ENCODE results near the gene ANKRD13B.

The ANKRD13B gene

DNA sequence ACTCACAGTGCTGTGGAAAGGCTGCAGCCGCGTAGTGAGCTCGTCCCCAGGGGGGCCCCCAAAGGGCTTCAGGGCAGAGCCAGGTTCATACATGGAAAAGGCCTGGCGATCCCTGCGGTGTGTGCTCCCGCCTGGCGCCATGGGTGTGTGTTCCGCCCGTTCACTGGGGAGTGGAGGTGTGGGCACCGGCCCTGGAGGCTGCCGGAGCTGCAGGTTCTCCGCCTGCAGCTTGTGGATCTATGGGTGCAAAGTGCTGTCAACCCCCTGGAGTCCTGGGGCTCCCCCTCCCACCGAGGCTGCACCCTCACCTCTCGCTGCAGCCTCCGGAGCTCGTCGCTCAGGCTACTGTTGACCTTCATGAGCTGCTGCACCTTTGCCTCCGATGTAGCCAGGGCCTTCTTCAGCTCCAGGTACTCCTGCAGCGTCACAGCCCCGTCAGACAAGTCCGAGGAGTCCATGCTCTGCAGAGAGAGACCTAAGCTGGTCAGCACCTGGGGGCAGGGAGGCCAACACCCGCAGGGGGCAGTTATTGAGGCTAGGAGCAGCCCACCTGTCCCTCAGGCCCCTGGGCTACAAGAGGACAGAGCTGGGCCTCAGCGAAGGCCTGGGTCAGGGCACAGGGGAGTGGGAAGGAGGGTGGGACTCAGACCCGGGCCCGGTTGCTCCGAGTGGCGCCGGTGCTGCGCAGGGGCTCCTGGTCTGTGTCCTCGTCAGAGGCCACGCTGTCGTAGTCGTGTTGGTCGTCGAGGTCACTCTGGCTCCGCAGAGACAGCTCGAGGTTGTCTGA, 16.5 kb upstream of the ANKRD13B start:
- peaks cover 26% of the 10 kb centered on the region for H3K4me1 ChIP-seq (ENCODE audit: low read length)
- no peak overlapping the region for H3K9ac ChIP-seq (ENCODE audit: low read length)
- H3K27ac ChIP-seq (ENCODE audit: low read length): no peak overlapping the region
- no peaks in the 10 kb centered on the region for H3K9me3 ChIP-seq (ENCODE audit: insufficient read depth, low read length)
- no peaks in the 10 kb centered on the region for H3K79me2 ChIP-seq (ENCODE audit: low read length)
- H3K4me3 ChIP-seq (ENCODE audit: low read length): no peak overlapping the region
- peaks cover 28% of the 10 kb centered on the region for H3K36me3 ChIP-seq (replicated peaks; ENCODE audit: low read depth, low read length)
- TF ChIP-seq, protein P1, sequence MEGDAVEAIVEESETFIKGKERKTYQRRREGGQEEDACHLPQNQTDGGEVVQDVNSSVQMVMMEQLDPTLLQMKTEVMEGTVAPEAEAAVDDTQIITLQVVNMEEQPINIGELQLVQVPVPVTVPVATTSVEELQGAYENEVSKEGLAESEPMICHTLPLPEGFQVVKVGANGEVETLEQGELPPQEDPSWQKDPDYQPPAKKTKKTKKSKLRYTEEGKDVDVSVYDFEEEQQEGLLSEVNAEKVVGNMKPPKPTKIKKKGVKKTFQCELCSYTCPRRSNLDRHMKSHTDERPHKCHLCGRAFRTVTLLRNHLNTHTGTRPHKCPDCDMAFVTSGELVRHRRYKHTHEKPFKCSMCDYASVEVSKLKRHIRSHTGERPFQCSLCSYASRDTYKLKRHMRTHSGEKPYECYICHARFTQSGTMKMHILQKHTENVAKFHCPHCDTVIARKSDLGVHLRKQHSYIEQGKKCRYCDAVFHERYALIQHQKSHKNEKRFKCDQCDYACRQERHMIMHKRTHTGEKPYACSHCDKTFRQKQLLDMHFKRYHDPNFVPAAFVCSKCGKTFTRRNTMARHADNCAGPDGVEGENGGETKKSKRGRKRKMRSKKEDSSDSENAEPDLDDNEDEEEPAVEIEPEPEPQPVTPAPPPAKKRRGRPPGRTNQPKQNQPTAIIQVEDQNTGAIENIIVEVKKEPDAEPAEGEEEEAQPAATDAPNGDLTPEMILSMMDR (IDR thresholded peaks at IDR 0.05; ENCODE audit: low read depth, low read length): no peak
- no peak for TF ChIP-seq EZH2phosphoT487 (IDR thresholded peaks at IDR 0.05; ENCODE audit: low read depth)
- no peak overlapping the region for H3K4me2 ChIP-seq (ENCODE audit: low read length)
- H2AFZ ChIP-seq (ENCODE audit: low read depth, low read length): no peak overlapping the region
- H3K27me3 ChIP-seq (ENCODE audit: low read depth, low read length): no peaks in the 10 kb centered on the region
- H4K20me1 ChIP-seq (ENCODE audit: insufficient read depth, low read length): no peaks in the 10 kb centered on the region

DNA sequence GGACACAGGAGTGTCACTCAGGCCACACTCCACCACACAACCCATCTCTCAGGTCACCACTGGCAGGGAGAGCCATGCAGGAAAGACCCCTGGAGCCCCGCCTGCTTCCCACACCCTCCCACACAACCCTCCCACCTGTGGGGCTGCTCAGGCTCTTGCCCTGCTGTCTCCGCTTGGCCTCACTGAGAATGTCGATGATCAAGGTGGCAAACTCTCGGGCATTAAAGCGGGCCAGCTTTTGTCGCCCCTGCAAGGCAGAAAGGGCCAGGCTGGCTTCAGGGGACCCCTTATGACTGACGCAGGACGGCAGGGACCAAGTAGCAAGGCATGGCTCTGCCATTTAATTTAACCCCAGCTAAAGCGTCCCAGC, 15.9 kb upstream of the ANKRD13B start:
- H3K9ac ChIP-seq (ENCODE audit: low read length): no peak overlapping the region
- H3K36me3 ChIP-seq (replicated peaks; ENCODE audit: low read depth, low read length): peaks cover 31% of the 10 kb centered on the region
- no peaks in the 10 kb centered on the region for H3K79me2 ChIP-seq (ENCODE audit: low read length)

DNA sequence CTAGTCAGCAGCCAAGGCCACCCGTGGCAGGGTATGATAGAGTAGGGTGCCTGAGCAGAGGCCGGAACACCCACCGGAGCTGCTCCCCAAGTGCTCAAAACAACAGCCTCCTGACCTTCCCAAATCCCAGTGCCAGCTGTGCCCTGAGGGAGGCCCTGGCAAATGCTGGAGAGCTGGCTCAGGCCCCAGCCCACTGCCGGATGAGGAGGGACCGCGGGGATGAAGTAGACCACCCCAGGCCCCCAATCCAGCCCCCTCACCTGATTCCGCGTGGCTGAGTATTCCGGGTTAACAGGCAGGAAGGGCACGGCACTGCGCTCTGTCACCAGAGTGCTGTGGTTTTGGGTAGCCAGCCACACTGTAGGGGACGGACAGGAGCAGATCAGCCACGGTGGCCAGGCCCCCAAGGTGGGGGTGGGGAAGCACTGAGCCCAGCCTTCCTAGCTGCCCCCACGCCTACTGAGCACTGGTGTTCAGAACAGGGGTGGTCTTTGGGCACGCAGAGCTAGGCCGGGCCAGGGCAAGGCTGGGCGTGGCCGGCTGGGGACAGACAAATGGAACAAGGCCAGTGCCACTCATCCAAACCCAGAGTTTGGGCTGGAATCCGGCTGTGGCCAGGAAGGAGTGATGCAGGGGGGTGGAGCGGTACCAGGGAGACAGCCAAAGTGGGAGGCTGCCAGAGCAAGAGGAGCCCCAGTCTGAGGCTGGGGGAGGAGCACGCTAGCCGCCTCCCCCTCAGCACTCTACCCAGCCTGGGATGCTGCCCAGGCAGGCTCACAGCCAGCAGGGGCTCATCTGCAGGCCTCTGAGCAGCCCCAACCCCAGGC, 15.3 kb upstream of the ANKRD13B start:
- H3K36me3 ChIP-seq (replicated peaks; ENCODE audit: low read depth, low read length): peaks cover 37% of the 10 kb centered on the region
- H3K4me2 ChIP-seq (ENCODE audit: low read length): no peak overlapping the region
- H4K20me1 ChIP-seq (ENCODE audit: insufficient read depth, low read length): no peaks in the 10 kb centered on the region
- H3K4me1 ChIP-seq (ENCODE audit: low read length): peaks cover 22% of the 10 kb centered on the region
- TF ChIP-seq, protein P1 (IDR thresholded peaks at IDR 0.05; ENCODE audit: low read depth, low read length): no peak
- H3K9me3 ChIP-seq (ENCODE audit: insufficient read depth, low read length): no peaks in the 10 kb centered on the region
- no peak overlapping the region for H3K9ac ChIP-seq (ENCODE audit: low read length)
- no peak overlapping the region for H3K27ac ChIP-seq (ENCODE audit: low read length)
- H3K27me3 ChIP-seq (ENCODE audit: low read depth, low read length): no peaks in the 10 kb centered on the region
- H2AFZ ChIP-seq (ENCODE audit: low read depth, low read length): no peak overlapping the region
- no peak overlapping the region for H3K4me3 ChIP-seq (ENCODE audit: low read length)
- no peaks in the 10 kb centered on the region for H3K79me2 ChIP-seq (ENCODE audit: low read length)

More for the DNA sequence above, 15.9 kb upstream of the ANKRD13B start:
- H3K27me3 ChIP-seq (ENCODE audit: low read depth, low read length): no peaks in the 10 kb centered on the region
- no peak overlapping the region for H2AFZ ChIP-seq (ENCODE audit: low read depth, low read length)
- TF ChIP-seq, protein P1 (IDR thresholded peaks at IDR 0.05; ENCODE audit: low read depth, low read length): no peak
- no peak for TF ChIP-seq EZH2phosphoT487 (IDR thresholded peaks at IDR 0.05; ENCODE audit: low read depth)
- no peak overlapping the region for H3K4me3 ChIP-seq (ENCODE audit: low read length)
- peaks cover 26% of the 10 kb centered on the region for H3K4me1 ChIP-seq (ENCODE audit: low read length)
- H4K20me1 ChIP-seq (ENCODE audit: insufficient read depth, low read length): no peaks in the 10 kb centered on the region
- H3K27ac ChIP-seq (ENCODE audit: low read length): no peak overlapping the region
- H3K4me2 ChIP-seq (ENCODE audit: low read length): no peak overlapping the region
- H3K9me3 ChIP-seq (ENCODE audit: insufficient read depth, low read length): no peaks in the 10 kb centered on the region
